ENCODE measurements around the gene BMP7. TPM values are rescaled to one million over a fixed set of nuclear protein-coding genes. Genes with fewer than 3 reads are reported as not detected.

BMP7 gene
- total and polyA plus RNA-seq, 2 donors (not counting 3 experiments of a cell fraction or from before 2014, with no cell fraction given), result not detected

- CTCF ChIA-PET, result no interaction called here
- dilution Hi-C loops (cut with MboI; ENCODE audit: extremely low pct_ligation_motif_present, low sequenced_read_pairs) (no loop called here), intact Hi-C loops (cut with micrococcal nuclease) (no loop called here)
- H3K9me3 ChIP-seq (replicated peaks; ENCODE audit: control insufficient read depth, insufficient read depth, low read length), result no peaks in the 10 kb centered on the region
- no peak overlapping the region for H2AFZ ChIP-seq (ENCODE audit: low read depth, low read length)
- H3K4me3 ChIP-seq (replicated peaks in 1 of 3; ENCODE audit: insufficient read depth in 1 of 3, low read depth in 1 of 3, low read length in 3 of 3), result no peak overlapping the region
- POLR2A ChIA-PET, result no interaction called here
- no peaks in the 10 kb centered on the region for H3K36me3 ChIP-seq (ENCODE audit: control insufficient read depth in 2 of 2, extremely low read depth in 1 of 2, insufficient read depth in 2 of 2, low read length in 2 of 2)
- TF ChIP-seq MYC (IDR thresholded peaks at IDR 0.05; ENCODE audit: low read depth, low read length) (no peak), POLR2A (IDR thresholded peaks at IDR 0.05; ENCODE audit: low read depth, low read length) (no peak), POLR2AphosphoS5 (IDR thresholded peaks at IDR 0.05; ENCODE audit: insufficient read depth, low read depth, low read length) (no peak), EZH2 (IDR thresholded peaks at IDR 0.05; ENCODE audit: borderline replicate concordance, low read depth, low read length, severe bottlenecking) (no peak), JUN (IDR thresholded peaks at IDR 0.05; ENCODE audit: borderline replicate concordance, insufficient read depth, insufficient read length, low read depth) (no peak), GATA2 (IDR thresholded peaks at IDR 0.05; ENCODE audit: insufficient read depth, insufficient read length, low read depth, low read length) (no peak), MAX (IDR thresholded peaks at IDR 0.05; ENCODE audit: insufficient read depth, insufficient read length) (no peak), FOS (IDR thresholded peaks at IDR 0.05; ENCODE audit: borderline replicate concordance, insufficient read depth, low read length) (no peak), CTCF (IDR thresholded peaks at IDR 0.05; ENCODE audit: extremely low read depth in 1 of 2, insufficient read depth in 1 of 2, low read depth in 1 of 2, low read length in 2 of 2) (no peak)
- H3K4me2 ChIP-seq (ENCODE audit: insufficient read depth, low read length), result no peak overlapping the region
- no peaks in the 10 kb centered on the region for H3K4me1 ChIP-seq (ENCODE audit: control insufficient read depth, extremely low read depth, insufficient read depth, low read length)
- DNase-seq (ENCODE audit: low read depth, low spot score), result no peak
- H4K20me1 ChIP-seq (replicated peaks; ENCODE audit: control insufficient read depth, extremely low read depth, insufficient read depth, low read length), result no peaks in the 10 kb centered on the region
- H3K9ac ChIP-seq (replicated peaks; ENCODE audit: extremely low read depth, insufficient read depth, low read length), result no peak overlapping the region
- no peaks in the 10 kb centered on the region for H3K79me2 ChIP-seq (ENCODE audit: control insufficient read depth, insufficient read depth, low read length)
- no peak overlapping the region for H3K27ac ChIP-seq (ENCODE audit: insufficient read depth, low read depth, low read length)
- FAIRE-seq, result no peak
- no TSS peak for BruUV-seq (replicated peaks)
- H3K27me3 ChIP-seq (ENCODE audit: control insufficient read depth in 2 of 2, insufficient read depth in 2 of 2, low read length in 2 of 2), result no peaks in the 10 kb centered on the region
- no peaks in the 10 kb centered on the region for H3K9me1 ChIP-seq (replicated peaks; ENCODE audit: control insufficient read depth, extremely low read depth, insufficient read depth, low read length)
Measured at GRCh38 chr20:57242414-57242813, 24.0 kb downstream of the BMP7 start.

Measured in endothelial cell of umbilical vein (primary cell).